ENCODE results near the gene BRF1.
A peak's percentile ranks its signal among the peaks of the same experiment; 100 is the strongest.
"Not testable (repeated sequence)": the region's sequence is repeated elsewhere in the genome, so short reads cannot be mapped to it uniquely, and the experiment has no call there.

BRF1 gene

GRCh38 chr14:105300542-105301102 lies at the start of gene BRF1:
Gene BRF1, minus strand, starts transcription at chr14:105301001. Its CDS starts 372 bp downstream, at chr14:105300629.
- DNase-seq (ENCODE audit: low read depth in 3 of 3, low spot score in 1 of 3), result peak; percentile 90 to 96 (median 91)

- DNase-seq (ENCODE audit: low read depth in 3 of 3, low spot score in 1 of 3), result no peak
Measured at GRCh38 chr14:105349992-105350391, 49.2 kb upstream of the BRF1 start.

- DNase-seq (ENCODE audit: low read depth in 3 of 3, low spot score in 1 of 3), result no peak
Measured at GRCh38 chr14:105348945-105349699, 48.3 kb upstream of the BRF1 start.

GRCh38 chr14:105348169-105348944 lies 47.6 kb upstream of the BRF1 start:
- no peak for DNase-seq (ENCODE audit: low read depth in 3 of 3, low spot score in 1 of 3)

GRCh38 chr14:105347587-105347968 lies 46.8 kb upstream of the BRF1 start:
- no peak for DNase-seq (ENCODE audit: low read depth in 3 of 3, low spot score in 1 of 3)

- no peak for DNase-seq (ENCODE audit: low read depth in 3 of 3, low spot score in 1 of 3)
Measured at GRCh38 chr14:105346876-105347586, 46.2 kb upstream of the BRF1 start.

- DNase-seq (ENCODE audit: low read depth in 3 of 3, low spot score in 1 of 3), result no peak
Measured at GRCh38 chr14:105346200-105346533, 45.4 kb upstream of the BRF1 start.

GRCh38 chr14:105343194-105343593 lies 42.4 kb upstream of the BRF1 start:
- DNase-seq (ENCODE audit: low read depth in 3 of 3, low spot score in 1 of 3), result no peak

- no peak for DNase-seq (ENCODE audit: low read depth in 3 of 3, low spot score in 1 of 3)
Measured at GRCh38 chr14:105340821-105341733, 40.3 kb upstream of the BRF1 start.

- DNase-seq (ENCODE audit: low read depth in 3 of 3, low spot score in 1 of 3), result no peak
Measured at GRCh38 chr14:105337966-105338741, 37.4 kb upstream of the BRF1 start.

- DNase-seq (ENCODE audit: low read depth in 3 of 3, low spot score in 1 of 3), result no peak
Measured at GRCh38 chr14:105337433-105337832, 36.6 kb upstream of the BRF1 start.

- DNase-seq (ENCODE audit: low read depth in 3 of 3, low spot score in 1 of 3), result no peak
Measured at GRCh38 chr14:105336477-105337287, 35.9 kb upstream of the BRF1 start.

GRCh38 chr14:105335735-105336476 lies 35.1 kb upstream of the BRF1 start:
- no peak for DNase-seq (ENCODE audit: low read depth in 3 of 3, low spot score in 1 of 3)

- DNase-seq (ENCODE audit: low read depth in 3 of 3, low spot score in 1 of 3), result not testable (repeated sequence)
Measured at GRCh38 chr14:105335231-105335542, 34.4 kb upstream of the BRF1 start.

GRCh38 chr14:105334383-105335230 lies 33.8 kb upstream of the BRF1 start:
- no peak for DNase-seq (ENCODE audit: low read depth in 3 of 3, low spot score in 1 of 3)

- no peak for DNase-seq (ENCODE audit: low read depth in 3 of 3, low spot score in 1 of 3)
Measured at GRCh38 chr14:105333613-105334364, 33.0 kb upstream of the BRF1 start.

- DNase-seq (ENCODE audit: low read depth in 3 of 3, low spot score in 1 of 3), result no peak
Measured at GRCh38 chr14:105333020-105333490, 32.3 kb upstream of the BRF1 start.
